Measurements from ENCODE around the gene SCTR.

SCTR gene

GRCh38 chr2:119439574-119440500, 84.4 kb downstream of the SCTR start:
- Histone ChIP-seq H3K36me3 (ENCODE audit: control insufficient read depth, insufficient read depth, low read length) (no peaks in the 10 kb centered on the region), H3K4me3 (replicated peaks; ENCODE audit: low read depth, low read length) (no peak overlapping the region), H3K27me3 (replicated peaks; ENCODE audit: control insufficient read depth, insufficient read depth, low read length) (no peaks in the 10 kb centered on the region)
- DNase-seq (ENCODE audit: extremely low read depth, insufficient read length): no peak
- no peak for TF ChIP-seq CTCF (IDR thresholded peaks at IDR 0.05; ENCODE audit: insufficient read depth, low read length, poor library complexity, severe bottlenecking)

GRCh38 chr2:119438726-119439284, 85.5 kb downstream of the SCTR start:
- H3K27me3 ChIP-seq (replicated peaks; ENCODE audit: control insufficient read depth, insufficient read depth, low read length): no peaks in the 10 kb centered on the region
- no peak overlapping the region for H3K4me3 ChIP-seq (replicated peaks; ENCODE audit: low read depth, low read length)
- TF ChIP-seq CTCF (IDR thresholded peaks at IDR 0.05; ENCODE audit: insufficient read depth, low read length, poor library complexity, severe bottlenecking): no peak
- no peaks in the 10 kb centered on the region for H3K36me3 ChIP-seq (ENCODE audit: control insufficient read depth, insufficient read depth, low read length)
- no peak for DNase-seq (ENCODE audit: extremely low read depth, insufficient read length)

GRCh38 chr2:119438128-119438656, 86.1 kb downstream of the SCTR start:
- Histone ChIP-seq H3K4me3 (replicated peaks; ENCODE audit: low read depth, low read length) (no peak overlapping the region), H3K36me3 (ENCODE audit: control insufficient read depth, insufficient read depth, low read length) (no peaks in the 10 kb centered on the region), H3K27me3 (replicated peaks; ENCODE audit: control insufficient read depth, insufficient read depth, low read length) (no peaks in the 10 kb centered on the region)
- DNase-seq (ENCODE audit: extremely low read depth, insufficient read length): no peak
- TF ChIP-seq CTCF (IDR thresholded peaks at IDR 0.05; ENCODE audit: insufficient read depth, low read length, poor library complexity, severe bottlenecking): no peak

- Histone ChIP-seq H3K4me3 (replicated peaks; ENCODE audit: low read depth, low read length) (no peak overlapping the region), H3K36me3 (ENCODE audit: control insufficient read depth, insufficient read depth, low read length) (no peaks in the 10 kb centered on the region), H3K27me3 (replicated peaks; ENCODE audit: control insufficient read depth, insufficient read depth, low read length) (peaks cover 4% of the 10 kb centered on the region; the same call in 1 of the 2 replicates)
- DNase-seq (ENCODE audit: extremely low read depth, insufficient read length): no peak
- TF ChIP-seq CTCF (IDR thresholded peaks at IDR 0.05; ENCODE audit: insufficient read depth, low read length, poor library complexity, severe bottlenecking): no peak
Observed at GRCh38 chr2:119436993-119437772, 87.1 kb downstream of the SCTR start.

- no peak overlapping the region for H3K4me3 ChIP-seq (replicated peaks; ENCODE audit: low read depth, low read length)
- peaks cover 4% of the 10 kb centered on the region; the same call in 1 of the 2 replicates for H3K27me3 ChIP-seq (replicated peaks; ENCODE audit: control insufficient read depth, insufficient read depth, low read length)
- DNase-seq (ENCODE audit: extremely low read depth, insufficient read length): no peak
- no peaks in the 10 kb centered on the region for H3K36me3 ChIP-seq (ENCODE audit: control insufficient read depth, insufficient read depth, low read length)
- TF ChIP-seq CTCF (IDR thresholded peaks at IDR 0.05; ENCODE audit: insufficient read depth, low read length, poor library complexity, severe bottlenecking): no peak
Observed at GRCh38 chr2:119435953-119436297, 88.4 kb downstream of the SCTR start.
